IMR-90 (cell line): ENCODE results near the gene SPINK4. TPM values are rescaled to one million over a fixed set of nuclear protein-coding genes. Genes with fewer than 3 reads are reported as not detected.

ENCODE experiments used
- ATAC-seq: fragments of 200-7000 bp; cut with Tn5 transposase; 2 replicates; pipeline ENCODE4 v1.9.1; 2020; ENCODE audit warnings: low read depth, mild to moderate bottlenecking, moderate library complexity
- BruUV-seq: library from RNA; stranded (reverse); fragments of 400-500 nt; replicated peaks from 2 replicates; lab custom pipeline; 2021; lab: Mats Ljungman, UMichigan
- CTCF ChIA-PET: fragments of 300-600 bp; formaldehyde crosslinking; extraction: SDS; loops from one replicate; lab custom pipeline; 2021; ENCODE audit warnings: antibody characterized with exemption; lab: Yijun Ruan, JAX
- POLR2A ChIA-PET: fragments of 300-600 bp; sonication (Branson Sonifier 250); formaldehyde crosslinking; loops from one replicate; lab custom pipeline; 2022; ENCODE audit warnings: antibody characterized with exemption; ENCODE audit not compliant: unreplicated experiment; lab: Charles Lee
- DNase-seq: peaks from one replicate; pipeline ENCODE4 v3.0.0; 2013
- H2AFZ ChIP-seq: replicated peaks from 2 replicates; pipeline ENCODE3; 2013; ENCODE audit warnings: low read length, mild to moderate bottlenecking; ENCODE audit not compliant: poor library complexity
- H2AK5ac ChIP-seq: 2 replicates; pipeline ENCODE4 v1.6.1; 2013; ENCODE audit warnings: low read depth, low read length, inconsistent platforms
- H2AK9ac ChIP-seq: replicated peaks from 2 replicates; pipeline ENCODE3; 2013; ENCODE audit warnings: mild to moderate bottlenecking, low read depth, low read length, moderate library complexity; ENCODE audit not compliant: poor library complexity
- H2BK120ac ChIP-seq: 2 replicates; pipeline ENCODE4 v1.6.1; 2013; ENCODE audit warnings: low read depth, low read length, inconsistent platforms
- H2BK15ac ChIP-seq: 3 replicates; pipeline ENCODE4 v1.6.1; 2013; ENCODE audit warnings: low read depth, low read length, inconsistent platforms
- H2BK20ac ChIP-seq: 2 replicates; pipeline ENCODE4 v1.6.1; 2013; ENCODE audit warnings: low read depth, mild to moderate bottlenecking, inconsistent platforms, low read length, moderate library complexity
- H2BK5ac ChIP-seq: 2 replicates; pipeline ENCODE4 v1.6.1; 2013; ENCODE audit warnings: mild to moderate bottlenecking, low read depth, low read length, inconsistent platforms; ENCODE audit not compliant: poor library complexity, severe bottlenecking
- H3K14ac ChIP-seq: replicated peaks from 2 replicates; pipeline ENCODE4 v1.6.1; 2013; ENCODE audit warnings: low read depth, low read length, inconsistent platforms
- H3K18ac ChIP-seq: 2 replicates; pipeline ENCODE4 v1.6.1; 2013; ENCODE audit warnings: low read depth, low read length, control low read depth
- H3K23ac ChIP-seq: 2 replicates; pipeline ENCODE4 v1.6.1; 2013; ENCODE audit warnings: low read depth, low read length, inconsistent platforms
- H3K27ac ChIP-seq: 2 replicates; pipeline ENCODE4 v1.5.1; 2013; ENCODE audit warnings: mild to moderate bottlenecking, control low read depth, low read length; ENCODE audit not compliant: insufficient read depth
- H3K27me3 ChIP-seq: 2 replicates; pipeline ENCODE4 v1.6.1; 2013; ENCODE audit warnings: low read length; ENCODE audit not compliant: control insufficient read depth, insufficient read depth
- H3K36me3 ChIP-seq: 2 replicates; pipeline ENCODE4 v1.6.1; 2013; ENCODE audit warnings: low read length, mixed read lengths; ENCODE audit not compliant: control insufficient read depth, insufficient read depth
- H3K4ac ChIP-seq: 2 replicates; pipeline ENCODE4 v1.6.1; 2013; ENCODE audit warnings: low read depth, low read length, inconsistent platforms
- H3K4me1 ChIP-seq: 2 replicates; pipeline ENCODE4 v1.6.1; 2013; ENCODE audit warnings: low read length, mixed read lengths; ENCODE audit not compliant: control insufficient read depth, insufficient read depth
- H3K4me2 ChIP-seq: 2 replicates; pipeline ENCODE4 v1.6.1; 2013; ENCODE audit warnings: low read depth, mild to moderate bottlenecking, control low read depth, low read length, moderate library complexity
- H3K4me3 ChIP-seq: 2 replicates; pipeline ENCODE4 v1.5.1; 2013; ENCODE audit warnings: low read depth, mild to moderate bottlenecking, control low read depth, low read length, moderate library complexity; ENCODE audit not compliant: insufficient read depth
- H3K56ac ChIP-seq: 2 replicates; pipeline ENCODE4 v1.6.1; 2013; ENCODE audit warnings: low read length, inconsistent platforms; ENCODE audit not compliant: insufficient read depth; ENCODE audit errors: extremely low read depth
- H3K79me1 ChIP-seq, 2 experiments: 2 replicates each; pipeline ENCODE4 v1.6.1; 2013; ENCODE audit warnings: low read length in 2 of 2, inconsistent platforms in 1 of 2, low read depth in 1 of 2
- H3K9ac ChIP-seq: 2 replicates; pipeline ENCODE4 v1.6.1; 2013; ENCODE audit warnings: low read depth, low read length, control low read depth
- H3K9me1 ChIP-seq: 2 replicates; pipeline ENCODE4 v1.6.1; 2013; ENCODE audit warnings: low read length, inconsistent platforms; ENCODE audit not compliant: insufficient read depth
- H3K9me3 ChIP-seq: 2 replicates; pipeline ENCODE4 v1.6.1; 2013; ENCODE audit warnings: low read length; ENCODE audit not compliant: control insufficient read depth, insufficient read depth
- H4K20me1 ChIP-seq: 2 replicates; pipeline ENCODE4 v1.6.1; 2013; ENCODE audit warnings: low read length, inconsistent platforms; ENCODE audit not compliant: insufficient read depth
- H4K5ac ChIP-seq: 2 replicates; pipeline ENCODE4 v1.6.1; 2013; ENCODE audit warnings: mild to moderate bottlenecking, low read depth, low read length, control low read depth
- H4K8ac ChIP-seq, 2 experiments: 2 replicates each; pipeline ENCODE4 v1.6.1; 2013; ENCODE audit warnings: low read depth in 2 of 2, low read length in 2 of 2, control low read depth in 1 of 2, inconsistent platforms in 1 of 2
- H4K91ac ChIP-seq: 2 replicates; pipeline ENCODE4 v1.6.1; 2013; ENCODE audit warnings: low read depth, low read length, inconsistent platforms; ENCODE audit not compliant: insufficient read depth
- MAFK ChIP-seq: IDR thresholded peaks from 2 replicates; pipeline ENCODE4 v1.6.1; 2012; ENCODE audit warnings: low read depth, low read length, improper control_type of control experiment
- MAZ ChIP-seq: IDR thresholded peaks from 2 replicates; pipeline ENCODE4 v1.6.1; 2012; ENCODE audit warnings: low read depth, mild to moderate bottlenecking, low read length, improper control_type of control experiment, moderate library complexity, borderline replicate concordance
- MXI1 ChIP-seq: IDR thresholded peaks from 2 replicates; pipeline ENCODE4 v1.6.1; 2012; ENCODE audit warnings: low read depth, mild to moderate bottlenecking, low read length, moderate library complexity, borderline replicate concordance
- NFE2L2 ChIP-seq: fragments of 150-350 bp; IDR thresholded peaks from 2 replicates; pipeline ENCODE4 v1.6.1; 2016; ENCODE audit warnings: low read depth, mild to moderate bottlenecking, low read length
- RAD21 ChIP-seq: IDR thresholded peaks from 2 replicates; pipeline ENCODE4 v1.6.1; 2012; ENCODE audit warnings: low read length, improper control_type of control experiment
- WGBS, 2 experiments: methylation state at CpG; one replicate each; pipeline versions ENCODE4 v1.1.5 to v1.1.7; 2013; ENCODE audit warnings: missing lambda C conversion rate in 2 of 2; ENCODE audit not compliant: insufficient read length in 1 of 2; ENCODE audit errors: extremely low coverage in 2 of 2; 5-methylcytosine and 5-hydroxymethylcytosine counted together
- dilution Hi-C: fragments of 300-500 bp; cut with HindIII; formaldehyde crosslinking; loops from one replicate; pipeline ENCODE4 v1.14.3; 2018; ENCODE audit warnings: low sequenced_read_pairs; ENCODE audit not compliant: unreplicated experiment
- in situ Hi-C: fragments of 300-500 bp; cut with MboI; formaldehyde crosslinking; loops from 3 replicates; pipeline ENCODE4 v1.14.3; 2019; ENCODE audit warnings: low sequenced_read_pairs, inconsistent platforms, mixed read lengths
- intact Hi-C: fragments of 100-400 bp; cut with micrococcal nuclease; formaldehyde crosslinking; loops from 2 replicates; pipeline ENCODE4 v1.10.0; 2022
- polyA plus RNA-seq, 3 experiments: library from polyadenylated mRNA; depleted of rRNA; stranded (reverse); fragments of >200 nt; gene quantifications; 2 replicates each; pipeline ENCODE4 v1.2.3, GENCODE V29; 2012; ENCODE audit warnings: low replicate concordance in 1 of 3
- total RNA-seq: library from RNA; depleted of rRNA; stranded (reverse); fragments of >200 nt; gene quantifications from 2 replicates; pipeline ENCODE4 v1.2.3, GENCODE V29; 2012

The SPINK4 gene
- total and polyA plus RNA-seq, 2 of the 4 experiments (the other 2 are of a cell fraction): not detected

DNA sequence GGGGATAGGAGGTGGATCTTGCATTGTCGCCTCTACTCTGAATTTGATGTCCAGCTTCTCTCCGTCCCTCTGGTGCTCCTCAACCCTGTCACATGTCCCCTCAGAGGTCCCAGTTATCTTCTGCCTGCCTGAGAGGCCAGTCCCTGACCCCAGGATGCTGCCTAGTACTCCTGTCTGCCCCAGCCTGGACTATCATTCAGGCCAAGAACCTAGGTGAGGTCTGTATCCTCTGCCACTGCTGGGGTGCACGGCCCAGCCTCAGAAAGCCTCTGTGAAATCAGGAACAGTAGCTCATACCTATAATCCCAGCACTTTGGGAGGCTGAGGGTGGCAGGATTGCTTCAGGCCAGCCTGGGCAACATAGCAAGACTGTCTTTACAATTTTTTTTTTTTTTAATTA, 8.6 kb downstream of the SPINK4 start:
- BruUV-seq: no TSS peak
- WGBS, 2 experiments: no CpG with 5 or more reads among the region's 3 CpGs

More for the DNA sequence above, 8.6 kb downstream of the SPINK4 start:
- H3K56ac ChIP-seq: no peak overlapping the region
- H4K91ac ChIP-seq: no peak overlapping the region
- H4K5ac ChIP-seq: no peak overlapping the region
- H2AK5ac ChIP-seq: no peak overlapping the region
- no peak overlapping the region for H2AFZ ChIP-seq
- no peak overlapping the region for H4K8ac ChIP-seq
- no peak for TF ChIP-seq MAFK
- TF ChIP-seq RAD21: no peak
- no peak for TF ChIP-seq MXI1
- no peak for TF ChIP-seq MAZ
- TF ChIP-seq NFE2L2: no peak
- CTCF ChIA-PET: interaction anchor here (0.6 kb wide), 1 partner anchor 14 kb away, joined by 7 read pairs; no protein-coding TSS in a partner anchor
- no peak overlapping the region for H3K18ac ChIP-seq
- intact Hi-C loops (no loop called here), dilution Hi-C loops (no loop called here), in situ Hi-C loops (no loop called here)
- peaks cover 12% of the 10 kb centered on the region; the same call in 1 of the 2 replicates for H3K9me1 ChIP-seq
- no peak overlapping the region for H2AK9ac ChIP-seq
- POLR2A ChIA-PET: no interaction called here
- no peak overlapping the region for H2BK5ac ChIP-seq
- H3K27ac ChIP-seq: no peak overlapping the region
- H3K9me3 ChIP-seq: no peaks in the 10 kb centered on the region
- ATAC-seq (no peak), DNase-seq (no peak)
- H2BK20ac ChIP-seq: no peak overlapping the region
- no peak overlapping the region for H3K4me3 ChIP-seq
- H3K36me3 ChIP-seq: peaks cover 12% of the 10 kb centered on the region
- H3K4me1 ChIP-seq: peaks cover 3% of the 10 kb centered on the region
- no peaks in the 10 kb centered on the region for H3K79me1 ChIP-seq
- H3K14ac ChIP-seq: no peak overlapping the region
- no peaks in the 10 kb centered on the region for H4K20me1 ChIP-seq
- H3K9ac ChIP-seq: no peak overlapping the region
- H3K4ac ChIP-seq: no peak overlapping the region
- H3K27me3 ChIP-seq: no peaks in the 10 kb centered on the region
- H3K4me2 ChIP-seq: no peak overlapping the region
- no peak overlapping the region for H2BK120ac ChIP-seq
- no peak overlapping the region for H2BK15ac ChIP-seq
- no peak overlapping the region for H3K23ac ChIP-seq
